C4-2B (cell line): ENCODE data around the gene RPS19BP1.

Source experiments
- CTCF ChIP-seq: fragments of 450-650 bp; conservative IDR thresholded peaks from 2 replicates; pipeline ENCODE4 v1.5.1; 2017; ENCODE audit warnings: mild to moderate bottlenecking
- ZFX ChIP-seq: fragments of 450-650 bp; IDR thresholded peaks from 2 replicates; pipeline ENCODE4 v1.6.1; 2017

GRCh38 chr22:39530692-39531331 is 1.7 kb downstream of the RPS19BP1 start:
- TF ChIP-seq CTCF (peak; percentile 18; the same call in 1 of the 2 replicates), ZFX (no peak)
